Trophoblast cell (in vitro differentiated cells and primary cell): ENCODE results near the gene CMC1.

Experiments used
- DNase-seq, 2 donors: peaks; one replicate each; pipeline ENCODE4 v3.0.0-alpha.2; 2016
- H2AFZ ChIP-seq: 2 replicates; pipeline ENCODE4 v1.6.1; 2013; ENCODE audit warnings: low read length, moderate library complexity, mild to moderate bottlenecking; ENCODE audit not compliant: insufficient read depth, poor library complexity
- H2AK5ac ChIP-seq: 2 replicates; pipeline ENCODE4 v1.6.1; 2013; ENCODE audit warnings: mild to moderate bottlenecking, low read length
- H2BK120ac ChIP-seq: 2 replicates; pipeline ENCODE4 v1.6.1; 2013; ENCODE audit warnings: low read length, mild to moderate bottlenecking, moderate library complexity; ENCODE audit not compliant: insufficient read depth, poor library complexity
- H2BK12ac ChIP-seq: 2 replicates; pipeline ENCODE4 v1.6.1; 2013; ENCODE audit warnings: mild to moderate bottlenecking, low read length, moderate library complexity
- H2BK5ac ChIP-seq: 2 replicates; pipeline ENCODE4 v1.6.1; 2013; ENCODE audit warnings: low read length, low read depth, moderate library complexity, mild to moderate bottlenecking; ENCODE audit not compliant: poor library complexity
- H3K14ac ChIP-seq: 2 replicates; pipeline ENCODE4 v1.6.1; 2013; ENCODE audit warnings: mild to moderate bottlenecking, low read length
- H3K18ac ChIP-seq: 2 replicates; pipeline ENCODE4 v1.6.1; 2013; ENCODE audit warnings: mild to moderate bottlenecking, low read length
- H3K23ac ChIP-seq: 2 replicates; pipeline ENCODE4 v1.6.1; 2013; ENCODE audit warnings: low read length
- H3K27ac ChIP-seq: 2 replicates; pipeline ENCODE4 v1.5.1; 2013; ENCODE audit warnings: low read depth, mild to moderate bottlenecking, inconsistent platforms, low read length, moderate library complexity
- H3K27me3 ChIP-seq: 2 replicates; pipeline ENCODE4 v1.6.1; 2013; ENCODE audit warnings: inconsistent platforms, mild to moderate bottlenecking, low read length, moderate library complexity; ENCODE audit not compliant: insufficient read depth
- H3K36me3 ChIP-seq, 2 experiments: 1 replicate in 1 of 2; 2 replicates in 1 of 2; pipeline ENCODE4 v1.6.1; 2013; ENCODE audit warnings: low read length in 2 of 2, mild to moderate bottlenecking in 2 of 2, moderate library complexity in 1 of 2; ENCODE audit not compliant: insufficient read depth in 2 of 2, control insufficient read depth in 1 of 2
- H3K4ac ChIP-seq: 2 replicates; pipeline ENCODE4 v1.6.1; 2013; ENCODE audit warnings: low read depth, mild to moderate bottlenecking, low read length, moderate library complexity
- H3K4me1 ChIP-seq, 2 experiments: 1 replicate in 1 of 2; 2 replicates in 1 of 2; pipeline ENCODE4 v1.6.1; 2013; ENCODE audit warnings: low read length in 2 of 2, mild to moderate bottlenecking in 2 of 2, moderate library complexity in 1 of 2; ENCODE audit not compliant: insufficient read depth in 2 of 2, control insufficient read depth in 1 of 2
- H3K4me2 ChIP-seq: 2 replicates; pipeline ENCODE4 v1.6.1; 2013; ENCODE audit warnings: inconsistent platforms, mild to moderate bottlenecking, low read length, moderate library complexity
- H3K4me3 ChIP-seq: 2 replicates; pipeline ENCODE4 v1.5.1; 2013; ENCODE audit warnings: mild to moderate bottlenecking, low read depth, low read length, inconsistent platforms
- H3K79me1 ChIP-seq: one replicate; pipeline ENCODE4 v1.6.1; 2013; ENCODE audit warnings: low read length
- H3K79me2 ChIP-seq: 2 replicates; pipeline ENCODE4 v1.6.1; 2013; ENCODE audit warnings: low read length, mild to moderate bottlenecking; ENCODE audit not compliant: control insufficient read depth, insufficient read depth, poor library complexity
- H3K9ac ChIP-seq: 2 replicates; pipeline ENCODE4 v1.6.1; 2013; ENCODE audit warnings: mild to moderate bottlenecking, low read length
- H3K9me3 ChIP-seq: 2 replicates; pipeline ENCODE4 v1.6.1; 2013; ENCODE audit warnings: low read depth, mild to moderate bottlenecking, control low read depth, inconsistent platforms, low read length; ENCODE audit not compliant: insufficient read depth
- H4K12ac ChIP-seq: 2 replicates; pipeline ENCODE4 v1.6.1; 2013; ENCODE audit warnings: low read depth, mild to moderate bottlenecking, low read length, moderate library complexity
- H4K8ac ChIP-seq: 2 replicates; pipeline ENCODE4 v1.6.1; 2013; ENCODE audit warnings: low read depth, mild to moderate bottlenecking, low read length, moderate library complexity
- H4K91ac ChIP-seq: one replicate; pipeline ENCODE4 v1.6.1; 2013; ENCODE audit warnings: low read depth, mild to moderate bottlenecking, low read length, moderate library complexity
- WGBS: extraction: QIAGEN DNeasy Blood & Tissue Kit; methylation state at CpG from one replicate; pipeline ENCODE4 v1.1.7; 2013; ENCODE audit warnings: missing lambda C conversion rate; ENCODE audit not compliant: insufficient read length, insufficient coverage; ENCODE audit errors: extremely low coverage; 5-methylcytosine and 5-hydroxymethylcytosine counted together

Gene CMC1

DNA sequence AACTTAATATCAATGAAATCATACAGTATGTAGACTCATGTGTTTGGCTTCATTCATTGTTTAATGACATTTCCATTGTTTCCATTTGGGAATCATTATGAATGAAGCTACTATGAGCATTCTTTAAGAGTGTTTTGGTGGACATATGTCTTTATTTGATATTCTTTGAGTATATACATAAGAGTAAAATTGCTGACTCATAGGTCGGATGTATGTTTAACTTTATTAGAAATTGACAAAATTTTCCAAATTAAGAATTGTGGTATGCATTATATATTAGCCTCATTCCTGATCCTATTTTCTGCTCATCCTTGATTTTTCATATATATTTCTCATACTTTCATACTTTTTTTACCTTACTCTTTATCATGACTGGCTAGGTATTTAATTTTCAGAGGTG lies 28.7 kb upstream of the CMC1 start:
- no CpG with 5 or more reads among the region's 1 CpG for WGBS

DNA sequence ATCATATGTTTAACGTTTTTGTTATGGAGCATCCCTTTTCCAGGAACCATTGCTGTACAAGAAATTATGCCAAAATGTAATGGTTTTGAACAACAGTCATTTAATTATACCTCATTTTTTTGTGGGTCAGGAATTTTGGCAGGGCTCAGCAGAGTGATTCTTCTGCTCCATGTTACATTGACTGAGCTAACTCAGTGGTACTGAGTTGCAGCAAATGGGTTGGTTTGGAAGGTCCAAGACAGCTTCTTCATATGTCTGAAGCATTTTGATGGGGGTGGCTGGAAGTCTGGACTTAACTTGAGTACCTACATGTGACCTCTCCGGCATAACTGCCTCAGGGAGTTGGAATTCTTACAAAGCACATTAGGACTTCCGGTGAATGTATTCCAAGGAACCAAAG lies 26.0 kb upstream of the CMC1 start:
- Histone ChIP-seq H2AK5ac (no peak overlapping the region), H2AFZ (no peak overlapping the region), H3K4me1 (no peaks in the 10 kb centered on the region), H3K4me2 (no peak overlapping the region), H4K12ac (no peak overlapping the region), H4K8ac (no peak overlapping the region), H2BK120ac (no peak overlapping the region), H4K91ac (no peak overlapping the region), H2BK12ac (no peak overlapping the region), H3K14ac (no peak overlapping the region), H3K4me3 (no peak overlapping the region), H3K36me3 (no peaks in the 10 kb centered on the region), H3K27me3 (no peaks in the 10 kb centered on the region), H3K27ac (no peak overlapping the region), H3K9me3 (no peaks in the 10 kb centered on the region), H3K9ac (no peak overlapping the region), H2BK5ac (no peak overlapping the region), H3K23ac (no peak overlapping the region), H3K79me1 (no peaks in the 10 kb centered on the region), H3K18ac (no peak overlapping the region), H3K4ac (no peak overlapping the region), H3K79me2 (no peaks in the 10 kb centered on the region)
- no peak for DNase-seq
- no CpG with 5 or more reads among the region's 3 CpGs for WGBS

More for the DNA sequence above, 28.7 kb upstream of the CMC1 start:
- Histone ChIP-seq H2AK5ac (no peak overlapping the region), H3K27ac (no peak overlapping the region), H2BK120ac (no peak overlapping the region), H3K9me3 (no peaks in the 10 kb centered on the region), H3K79me1 (no peaks in the 10 kb centered on the region), H3K9ac (no peak overlapping the region), H3K79me2 (no peaks in the 10 kb centered on the region), H3K23ac (no peak overlapping the region), H3K18ac (no peak overlapping the region), H4K91ac (no peak overlapping the region), H3K36me3 (no peaks in the 10 kb centered on the region), H3K4me3 (no peak overlapping the region), H2AFZ (no peak overlapping the region), H2BK5ac (no peak overlapping the region), H4K8ac (no peak overlapping the region), H3K4me1 (no peaks in the 10 kb centered on the region), H3K27me3 (no peaks in the 10 kb centered on the region), H4K12ac (no peak overlapping the region), H3K4me2 (no peak overlapping the region), H2BK12ac (no peak overlapping the region), H3K14ac (no peak overlapping the region), H3K4ac (no peak overlapping the region)
- DNase-seq: no peak

DNA sequence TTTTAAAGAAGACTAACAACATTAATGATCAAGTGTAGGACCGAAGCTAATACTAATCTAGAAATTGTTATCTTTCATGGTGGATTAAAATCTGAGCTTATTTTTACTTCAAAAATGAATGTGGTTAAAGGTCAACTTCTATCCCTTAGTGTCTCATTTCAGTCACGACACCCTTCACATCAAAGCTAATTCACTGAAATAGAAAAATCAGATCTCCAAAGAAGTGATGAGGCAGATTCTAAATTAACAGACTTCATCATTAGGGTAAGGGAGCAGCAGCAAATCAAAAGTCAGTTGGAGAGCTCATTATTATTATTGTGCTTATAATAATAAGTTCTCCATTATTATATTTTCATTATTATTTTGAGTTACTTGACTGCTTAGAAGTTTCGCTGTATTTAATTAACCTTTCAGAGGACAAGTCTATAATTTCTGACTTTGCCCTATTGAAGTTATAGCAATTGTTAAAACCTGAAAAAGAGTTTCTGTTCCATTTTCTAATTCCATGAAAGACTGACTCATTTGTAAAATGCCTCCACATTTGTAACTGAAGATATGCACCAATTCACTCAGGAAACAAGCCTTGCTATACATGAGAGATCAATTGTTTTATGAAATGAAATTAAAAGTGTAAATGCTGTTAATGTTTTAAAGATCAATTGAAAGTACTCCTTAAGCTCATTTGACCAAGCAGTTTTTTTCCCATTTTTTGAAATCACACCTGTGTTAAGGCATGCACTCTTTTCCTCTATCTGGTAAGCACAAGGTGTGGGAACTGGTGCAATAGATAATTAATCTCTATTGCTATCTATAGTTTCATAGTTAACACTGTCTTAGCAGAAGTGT lies 23.1 kb upstream of the CMC1 start:
- H3K9me3 ChIP-seq: no peaks in the 10 kb centered on the region
- H3K23ac ChIP-seq: no peak overlapping the region
- no peaks in the 10 kb centered on the region for H3K79me2 ChIP-seq

DNA sequence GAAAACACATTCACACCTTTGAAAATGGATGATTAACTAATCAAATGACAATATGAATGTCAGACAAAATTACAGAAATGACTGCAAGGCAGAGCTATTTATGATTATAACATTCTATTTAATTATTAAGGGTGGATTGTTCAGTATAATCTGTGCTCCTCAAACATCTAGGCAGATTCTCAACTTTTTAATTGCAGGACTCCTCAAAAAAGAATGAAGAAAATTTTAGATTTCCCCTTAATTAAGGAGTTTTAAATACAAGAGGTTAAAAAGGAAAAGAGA lies 22.6 kb upstream of the CMC1 start:
- no peak overlapping the region for H3K23ac ChIP-seq
- no peak overlapping the region for H2AFZ ChIP-seq
- no peak overlapping the region for H4K91ac ChIP-seq
- no peak overlapping the region for H2BK5ac ChIP-seq
- H3K4ac ChIP-seq: no peak overlapping the region
- H3K36me3 ChIP-seq: no peaks in the 10 kb centered on the region
- H3K79me1 ChIP-seq: no peaks in the 10 kb centered on the region
- H2BK120ac ChIP-seq: no peak overlapping the region
- no peak overlapping the region for H4K8ac ChIP-seq
- H3K4me1 ChIP-seq: no peaks in the 10 kb centered on the region
- H2BK12ac ChIP-seq: no peak overlapping the region
- no peak overlapping the region for H3K18ac ChIP-seq
- H3K14ac ChIP-seq: no peak overlapping the region
- H3K9ac ChIP-seq: no peak overlapping the region
- no peaks in the 10 kb centered on the region for H3K79me2 ChIP-seq
- H3K27me3 ChIP-seq: no peaks in the 10 kb centered on the region
- no peak overlapping the region for H3K4me2 ChIP-seq
- no peak for DNase-seq
- H4K12ac ChIP-seq: no peak overlapping the region
- H2AK5ac ChIP-seq: no peak overlapping the region
- H3K9me3 ChIP-seq: no peaks in the 10 kb centered on the region
- no peak overlapping the region for H3K27ac ChIP-seq
- H3K4me3 ChIP-seq: no peak overlapping the region

More for the DNA sequence above, 23.1 kb upstream of the CMC1 start:
- H3K9ac ChIP-seq: no peak overlapping the region
- no peaks in the 10 kb centered on the region for H3K4me1 ChIP-seq
- H3K4ac ChIP-seq: no peak overlapping the region
- H4K12ac ChIP-seq: no peak overlapping the region
- no peak overlapping the region for H2BK120ac ChIP-seq
- H2BK5ac ChIP-seq: no peak overlapping the region
- H4K8ac ChIP-seq: no peak overlapping the region
- H2AFZ ChIP-seq: no peak overlapping the region
- no CpG with 5 or more reads among the region's 3 CpGs for WGBS
- no peaks in the 10 kb centered on the region for H3K79me1 ChIP-seq
- H3K4me2 ChIP-seq: no peak overlapping the region
- H3K27me3 ChIP-seq: no peaks in the 10 kb centered on the region
- H2AK5ac ChIP-seq: no peak overlapping the region
- DNase-seq: no peak
- no peak overlapping the region for H3K27ac ChIP-seq
- H3K18ac ChIP-seq: no peak overlapping the region
- H2BK12ac ChIP-seq: no peak overlapping the region
- H3K14ac ChIP-seq: no peak overlapping the region
- no peak overlapping the region for H4K91ac ChIP-seq
- no peaks in the 10 kb centered on the region for H3K36me3 ChIP-seq
- no peak overlapping the region for H3K4me3 ChIP-seq
